NT2/D1 (cell line): Measurements from ENCODE around the gene SLC22A2.

Experiments used
- SUZ12 ChIP-seq: IDR thresholded peaks from 2 replicates; pipeline ENCODE4 v1.6.1; 2011; ENCODE audit not compliant: insufficient read length, insufficient read depth; ENCODE audit errors: extremely low read depth
- YY1 ChIP-seq: IDR thresholded peaks from 2 replicates; pipeline ENCODE4 v1.6.1; 2011; ENCODE audit not compliant: insufficient read length, insufficient read depth
- ZNF274 ChIP-seq: IDR thresholded peaks from 2 replicates; pipeline ENCODE4 v1.6.1; 2011; ENCODE audit warnings: mild to moderate bottlenecking, low read depth, low read length

DNA sequence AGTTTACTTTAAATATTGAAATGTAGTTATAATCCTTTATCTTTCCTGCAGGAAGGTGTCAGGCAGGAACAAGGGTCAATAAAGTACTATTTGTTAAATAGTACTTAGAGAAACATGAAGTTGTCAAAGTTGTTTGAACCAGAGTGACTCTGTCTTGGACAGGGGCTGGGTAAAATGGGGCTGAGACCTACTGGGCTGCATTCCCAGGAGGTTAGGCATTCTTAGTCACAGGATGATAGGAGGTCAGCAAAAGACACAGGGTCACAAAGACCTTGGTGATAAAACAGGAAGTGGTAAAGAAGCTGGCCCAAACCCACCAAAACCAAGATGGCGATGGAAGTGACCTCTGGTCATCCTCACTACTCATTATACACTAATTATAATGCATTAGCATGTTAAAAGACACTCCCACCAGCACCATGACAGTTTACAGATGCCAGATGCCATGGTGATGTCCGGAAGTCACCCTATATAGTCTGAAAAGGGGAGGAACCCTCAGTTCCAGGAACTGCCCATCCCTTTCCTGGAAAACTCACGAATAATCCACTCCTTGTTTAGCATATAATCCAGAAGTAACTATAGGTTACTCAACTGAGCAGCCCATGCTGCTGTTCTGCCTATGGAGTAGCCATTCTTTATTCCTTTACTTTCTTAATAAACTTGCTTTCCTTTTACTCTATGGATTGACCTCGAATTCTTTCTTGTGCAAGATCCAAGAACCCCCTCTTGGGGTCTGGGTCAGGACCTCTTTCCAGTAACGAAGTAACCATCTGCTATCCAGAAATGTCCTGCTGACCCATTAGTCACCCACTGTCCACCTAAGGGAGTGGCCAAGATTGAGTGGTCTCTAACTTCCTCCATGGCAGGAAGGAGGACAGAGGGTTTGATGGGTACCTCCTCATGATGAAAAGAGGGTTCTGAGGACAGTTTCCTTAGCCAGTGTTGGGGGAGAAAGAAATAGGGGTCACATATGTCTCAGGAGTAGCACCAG lies 19.6 kb downstream of the SLC22A2 start:
- TF ChIP-seq SUZ12 (no peak), YY1 (no peak), ZNF274 (no peak)
